SKM-1 (cell line): ENCODE results near the gene PACSIN2.
"Not testable (repeated sequence)": the region's sequence is repeated elsewhere in the genome, so short reads cannot be mapped to it uniquely, and the experiment has no call there.

ENCODE experiments used
- DNase-seq: peaks from one replicate; lab custom pipeline; 2025; ENCODE audit not compliant: unreplicated experiment; lab: John Stamatoyannopoulos, UW

Gene PACSIN2

DNA sequence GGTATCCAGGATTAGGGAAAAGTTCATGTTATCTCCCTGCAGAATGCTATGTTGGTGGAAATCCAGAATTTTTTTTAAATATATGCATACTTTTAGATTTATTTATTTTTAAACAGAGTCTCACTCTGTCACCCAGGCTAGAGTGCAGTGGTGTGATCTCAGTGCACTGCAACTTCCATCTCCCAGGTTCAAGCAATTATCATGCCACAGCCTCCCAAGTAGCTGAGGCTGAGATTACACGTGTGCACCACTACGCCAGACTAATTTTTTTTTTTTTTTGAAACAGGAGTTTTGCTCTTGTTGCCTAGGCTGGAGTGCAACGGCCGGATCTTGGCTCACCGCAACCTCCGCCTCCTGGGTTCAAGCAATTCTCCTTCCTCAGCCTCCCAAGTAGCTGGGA lies 2.6 kb downstream of the PACSIN2 start:
- DNase-seq: no peak

DNA sequence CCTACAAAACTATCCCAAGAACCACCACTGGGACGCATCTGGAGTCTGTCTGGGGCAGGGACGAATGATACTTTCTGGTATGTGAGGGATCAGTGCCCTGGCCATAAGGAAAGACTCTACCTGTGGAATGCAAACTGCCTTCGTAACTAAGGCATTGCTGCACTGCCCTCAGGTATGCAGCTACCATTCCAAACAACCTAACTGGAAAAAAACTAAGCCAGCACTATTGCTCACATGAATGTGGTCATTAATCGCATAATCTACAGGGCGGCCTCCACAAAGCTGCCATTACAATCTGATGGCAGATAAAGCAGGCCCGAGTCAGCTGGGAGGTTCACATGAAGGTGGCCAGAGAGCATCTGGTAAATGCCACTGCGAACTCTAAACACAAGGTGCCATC lies 3.9 kb downstream of the PACSIN2 start:
- DNase-seq: no peak

DNA sequence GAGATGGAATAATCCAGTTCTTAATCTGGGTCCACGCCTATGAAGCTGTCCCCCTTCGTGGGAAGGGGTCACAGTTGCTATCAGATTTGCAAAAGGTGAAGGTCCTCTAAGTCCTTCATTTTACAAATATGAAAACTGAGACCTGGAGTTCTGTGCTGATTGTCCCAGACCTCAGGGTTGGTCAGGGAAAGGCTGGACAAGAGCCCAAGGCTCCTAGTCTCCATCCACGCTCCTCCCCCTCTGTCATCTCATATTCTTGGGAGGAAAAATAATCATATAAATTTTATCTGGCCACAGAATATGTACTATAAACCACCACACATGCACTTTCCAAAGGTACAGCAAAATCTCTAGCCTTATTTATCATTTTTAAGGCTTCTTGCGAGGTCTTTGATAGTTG lies 5.5 kb downstream of the PACSIN2 start:
- no peak for DNase-seq

DNA sequence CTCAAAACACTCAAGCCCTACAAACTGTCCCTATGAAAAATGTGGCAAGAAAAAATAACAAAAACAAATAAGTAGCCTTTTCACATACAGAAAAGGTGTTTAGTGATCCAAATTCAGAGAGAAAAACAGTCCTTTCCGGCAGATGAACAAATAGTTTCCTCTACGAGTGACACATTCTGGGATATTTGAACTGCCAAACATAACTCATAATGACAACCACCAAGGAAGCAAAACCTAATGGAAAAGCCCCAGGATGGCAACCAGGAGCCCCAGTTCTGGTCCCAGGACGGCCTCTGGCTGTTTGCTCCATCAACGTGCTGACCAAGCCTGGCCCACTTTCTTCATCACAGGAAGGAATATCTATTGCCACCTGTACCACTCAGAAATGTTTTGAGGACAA lies 6.0 kb downstream of the PACSIN2 start:
- DNase-seq: no peak

DNA sequence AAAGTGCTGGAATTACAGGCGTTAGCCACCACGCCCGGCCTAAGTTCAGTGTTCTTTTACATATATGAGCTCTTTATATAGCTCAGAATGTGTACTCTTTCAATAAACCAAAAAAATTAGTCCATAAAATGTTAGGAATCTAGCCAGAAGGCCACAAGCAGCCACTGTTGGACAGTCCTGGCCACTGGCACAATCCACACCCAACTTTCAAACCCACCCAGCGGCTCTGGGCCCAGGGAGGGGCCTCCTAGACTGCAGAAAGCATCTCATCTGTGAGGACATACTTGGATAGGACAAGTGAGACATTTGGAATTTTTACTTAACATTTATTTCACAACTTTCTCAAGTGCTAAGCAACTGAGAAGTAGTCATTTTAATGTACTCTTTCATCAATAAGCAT lies 6.4 kb downstream of the PACSIN2 start:
- no peak for DNase-seq

DNA sequence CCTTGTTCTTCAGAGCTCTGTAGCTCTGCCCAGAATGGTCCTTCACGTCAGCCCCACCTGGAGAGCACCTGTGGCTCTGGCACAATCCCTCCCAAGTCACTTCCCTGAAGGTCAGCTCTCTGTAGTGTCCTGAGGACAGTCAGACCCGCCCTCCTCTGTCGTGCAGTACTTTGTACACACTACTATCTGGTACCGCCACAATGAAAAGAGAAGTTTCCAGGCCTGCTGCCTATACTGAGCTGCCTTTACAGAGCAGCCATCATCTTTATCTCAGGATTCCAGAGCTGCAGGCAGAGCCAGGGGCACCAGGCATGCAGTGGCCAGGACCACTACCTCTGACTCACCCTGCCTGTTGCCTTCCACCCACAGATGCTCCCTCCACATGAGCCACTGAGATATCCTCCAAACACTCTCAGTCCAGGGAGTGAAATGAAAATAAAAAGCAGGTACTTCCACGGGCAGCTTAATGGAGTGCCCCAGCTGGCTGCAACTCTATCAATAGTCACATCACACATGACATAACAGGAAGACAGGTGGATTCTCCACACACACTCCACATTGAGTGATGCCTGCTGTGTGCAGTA lies 7.3 kb downstream of the PACSIN2 start:
- no peak for DNase-seq

DNA sequence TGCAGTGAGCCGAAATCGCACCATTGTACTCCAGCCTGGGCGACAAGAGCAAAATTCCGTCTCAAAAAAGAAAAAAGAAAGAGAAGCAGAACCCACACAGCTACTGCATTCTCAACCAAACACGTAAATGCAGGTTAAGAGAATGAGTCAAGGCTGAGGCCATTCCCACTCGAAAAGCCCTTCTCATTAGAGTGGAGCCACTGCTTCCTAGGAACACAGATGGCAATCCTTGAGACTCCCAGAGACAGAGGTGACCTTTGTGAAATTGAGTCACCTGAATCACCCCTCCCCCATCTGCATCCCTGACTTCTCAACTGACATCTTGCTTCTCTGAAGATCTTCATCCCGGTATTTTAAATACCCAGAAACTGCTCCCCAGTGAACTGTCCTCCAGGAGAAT lies 8.2 kb downstream of the PACSIN2 start:
- no peak for DNase-seq

DNA sequence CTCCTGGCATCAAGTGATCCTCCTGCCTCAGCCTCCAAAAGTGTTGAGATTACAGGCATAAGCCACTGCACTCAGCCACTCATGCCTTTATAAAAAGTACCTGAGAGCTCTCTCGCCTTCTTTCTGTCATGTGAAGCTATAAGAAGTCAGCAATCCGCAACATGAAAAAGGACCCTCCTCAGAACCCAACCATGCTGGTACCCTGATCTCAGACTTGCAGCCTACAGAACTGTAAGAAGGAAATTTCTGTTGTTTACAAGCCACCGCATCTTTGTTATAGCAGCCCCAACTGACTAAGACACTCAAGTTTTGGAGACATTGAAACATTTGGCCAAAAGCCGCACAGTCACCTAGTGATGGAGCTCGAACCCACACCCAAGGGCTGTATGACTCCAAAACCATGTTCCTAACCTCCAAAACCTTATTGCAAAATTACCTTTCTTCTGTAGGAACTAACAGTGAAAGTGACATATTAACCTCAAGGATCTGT lies 8.9 kb downstream of the PACSIN2 start:
- DNase-seq: no peak

DNA sequence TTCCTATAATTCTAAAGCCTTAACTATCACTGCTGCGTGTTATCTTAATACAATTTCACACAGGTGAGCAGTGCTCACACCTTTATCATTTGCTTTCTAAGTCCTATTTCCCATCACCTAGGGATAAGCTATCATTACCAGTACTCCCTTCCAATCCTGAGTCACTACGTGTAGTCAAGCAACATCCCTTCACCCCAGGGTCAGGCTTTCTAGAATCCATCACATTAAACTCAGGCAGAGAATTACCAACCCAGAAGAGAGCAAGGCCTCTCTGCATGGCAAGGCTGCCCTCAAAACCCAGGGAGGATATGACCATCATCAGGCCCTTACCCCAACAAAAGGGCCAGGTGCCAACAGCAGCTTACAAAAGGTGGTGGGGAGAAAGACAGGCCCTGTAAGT lies 9.8 kb downstream of the PACSIN2 start:
- DNase-seq: no peak

DNA sequence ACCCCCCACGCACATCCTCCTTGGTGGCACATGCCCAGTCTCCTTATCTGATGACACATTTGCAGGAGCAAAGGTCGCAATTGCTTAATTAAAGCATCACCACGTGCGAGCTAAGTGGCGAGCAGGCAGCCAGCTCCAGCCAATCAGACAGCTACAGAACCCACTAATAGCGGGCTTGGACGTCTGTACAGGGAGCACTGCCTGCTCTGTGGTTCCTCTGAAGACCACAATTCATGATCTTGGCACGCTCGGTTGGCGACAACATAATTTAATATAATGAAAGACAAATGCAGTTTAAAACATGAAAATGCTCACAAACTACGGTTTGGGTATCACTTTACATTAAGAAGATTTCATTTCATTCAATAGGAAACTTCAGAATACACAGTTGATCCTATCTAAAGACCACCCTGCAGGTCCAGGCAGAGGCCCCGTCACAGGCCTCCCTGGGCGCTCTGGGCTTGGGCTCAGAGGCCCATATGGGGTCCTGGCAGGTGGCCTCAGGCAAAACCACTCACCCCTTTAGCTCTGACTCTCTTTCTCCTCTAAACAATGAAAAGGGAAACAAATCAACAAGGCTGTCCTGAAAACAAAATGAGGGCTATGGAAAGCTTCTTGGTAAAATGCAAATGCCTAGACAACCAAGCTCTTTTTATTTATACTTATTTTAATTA lies 10.4 kb downstream of the PACSIN2 start:
- DNase-seq: no peak

DNA sequence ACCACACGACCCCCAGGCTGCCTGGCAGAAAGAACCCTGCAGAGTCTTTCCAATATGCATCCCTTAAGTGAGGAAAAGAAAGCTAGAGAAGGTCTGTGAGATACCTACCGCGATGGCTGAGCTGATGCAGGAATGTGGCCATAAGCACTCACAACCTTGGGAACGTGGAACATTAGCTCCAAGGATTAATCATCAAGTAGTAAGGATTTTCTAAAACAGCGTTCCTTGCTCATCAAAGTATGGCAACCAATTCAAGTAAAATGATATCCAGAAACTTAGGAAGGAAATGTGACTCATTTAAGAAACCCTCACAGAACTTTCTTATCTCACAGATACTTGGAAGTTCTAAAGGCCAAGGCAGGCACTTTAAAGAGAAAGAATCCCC lies 12.8 kb downstream of the PACSIN2 start:
- DNase-seq: no peak

DNA sequence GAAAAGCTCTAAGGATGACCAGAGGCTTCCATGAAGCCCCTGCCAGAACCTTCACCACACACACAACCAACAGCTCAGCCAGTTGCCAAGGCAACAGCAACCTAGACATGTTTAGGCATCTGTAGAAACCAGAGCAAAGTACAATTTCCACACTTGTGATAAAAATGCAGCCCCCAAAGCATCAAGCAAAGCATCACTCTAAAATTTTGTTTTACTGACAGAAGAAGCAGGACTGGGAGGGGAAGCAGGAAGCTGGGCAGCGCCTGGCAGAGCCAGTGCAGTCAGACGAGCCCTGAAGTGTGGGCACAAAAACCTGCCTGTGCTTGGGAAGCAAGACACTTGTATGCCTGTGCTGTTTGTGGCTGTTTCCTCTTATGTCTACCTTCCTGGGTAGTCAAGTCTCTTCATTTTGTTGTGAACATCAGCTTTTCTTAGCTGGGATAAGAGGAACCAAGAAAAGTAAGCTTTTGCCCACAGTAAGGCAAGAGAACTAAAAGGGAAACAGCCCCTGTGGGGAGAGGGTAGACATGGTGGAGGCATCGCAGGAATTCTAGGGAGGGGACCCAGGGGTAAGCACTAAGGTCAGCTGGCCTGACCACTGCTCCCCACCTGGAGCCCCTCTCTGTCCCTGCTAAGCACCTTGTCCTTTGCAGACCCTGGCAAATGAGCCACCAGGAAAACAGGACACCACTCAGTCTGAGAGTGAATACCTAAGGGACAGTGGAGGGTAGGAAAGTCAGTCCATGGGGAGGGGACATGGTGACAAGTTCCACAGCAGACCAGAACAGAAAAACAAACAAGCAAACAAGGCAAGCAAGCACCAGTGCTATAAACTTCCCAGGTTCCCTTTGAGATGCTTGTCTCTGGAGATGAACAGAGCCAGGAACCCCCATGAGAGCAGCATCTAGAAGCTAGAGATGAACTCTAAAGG lies 13.4 kb downstream of the PACSIN2 start:
- DNase-seq: peak; percentile 41

DNA sequence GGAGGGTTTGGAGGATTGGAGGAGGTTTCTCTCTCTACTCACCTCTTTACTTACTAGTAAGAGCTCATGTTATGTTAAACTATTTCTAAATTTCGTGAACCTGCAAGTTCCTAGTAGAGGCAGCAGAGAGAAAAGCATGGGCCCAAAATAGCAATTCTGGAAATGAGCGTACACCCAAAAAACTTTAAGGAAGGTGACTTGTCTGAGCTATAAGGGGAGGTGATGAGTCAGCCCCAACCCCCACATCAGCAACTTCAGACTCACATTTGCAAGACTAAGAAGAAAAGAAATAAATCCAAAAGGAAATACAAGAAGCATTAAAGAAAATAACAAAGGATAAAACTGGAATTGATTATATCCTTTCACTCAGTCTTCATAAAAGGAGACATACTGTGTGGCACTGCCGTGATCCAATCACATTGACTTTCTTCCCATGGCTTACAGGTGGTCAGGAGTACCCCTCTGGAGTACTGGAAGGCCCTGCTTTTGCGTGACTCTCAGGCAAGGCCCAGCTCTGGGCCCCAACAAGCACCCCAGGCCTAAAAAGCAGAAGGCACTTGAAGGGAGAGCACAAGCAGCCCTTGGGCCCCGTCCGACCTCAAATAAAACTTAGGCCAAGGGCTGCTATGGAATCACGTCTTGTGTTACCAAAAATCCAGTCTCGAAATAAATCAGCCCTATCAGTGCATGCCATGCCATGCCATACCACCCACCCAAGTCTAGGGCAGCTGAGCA lies 14.3 kb downstream of the PACSIN2 start:
- DNase-seq: no peak

DNA sequence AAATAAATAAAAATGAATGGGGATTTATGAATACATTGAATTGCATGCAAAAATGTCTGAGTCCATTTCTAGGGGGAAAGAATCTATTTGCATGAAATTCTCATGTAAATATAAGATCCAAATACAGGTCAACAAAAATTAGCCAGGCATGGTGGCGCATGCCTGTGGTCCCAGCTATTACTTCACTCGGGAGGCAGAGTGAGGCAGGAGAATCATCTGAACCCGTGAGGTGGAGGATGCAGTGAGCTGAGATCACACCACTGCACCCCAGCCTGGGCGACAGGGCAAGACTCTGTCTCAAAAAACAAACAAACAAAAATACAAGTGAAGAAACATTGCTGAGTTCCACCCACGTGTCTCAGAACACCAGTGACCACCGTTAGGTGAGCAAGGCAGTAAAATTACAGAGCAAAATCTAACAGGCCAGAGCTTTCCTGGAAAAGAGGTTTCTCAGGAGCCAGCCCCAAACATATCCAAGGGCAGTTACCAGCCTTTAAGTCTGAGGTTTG lies 17.3 kb downstream of the PACSIN2 start:
- DNase-seq: no peak

DNA sequence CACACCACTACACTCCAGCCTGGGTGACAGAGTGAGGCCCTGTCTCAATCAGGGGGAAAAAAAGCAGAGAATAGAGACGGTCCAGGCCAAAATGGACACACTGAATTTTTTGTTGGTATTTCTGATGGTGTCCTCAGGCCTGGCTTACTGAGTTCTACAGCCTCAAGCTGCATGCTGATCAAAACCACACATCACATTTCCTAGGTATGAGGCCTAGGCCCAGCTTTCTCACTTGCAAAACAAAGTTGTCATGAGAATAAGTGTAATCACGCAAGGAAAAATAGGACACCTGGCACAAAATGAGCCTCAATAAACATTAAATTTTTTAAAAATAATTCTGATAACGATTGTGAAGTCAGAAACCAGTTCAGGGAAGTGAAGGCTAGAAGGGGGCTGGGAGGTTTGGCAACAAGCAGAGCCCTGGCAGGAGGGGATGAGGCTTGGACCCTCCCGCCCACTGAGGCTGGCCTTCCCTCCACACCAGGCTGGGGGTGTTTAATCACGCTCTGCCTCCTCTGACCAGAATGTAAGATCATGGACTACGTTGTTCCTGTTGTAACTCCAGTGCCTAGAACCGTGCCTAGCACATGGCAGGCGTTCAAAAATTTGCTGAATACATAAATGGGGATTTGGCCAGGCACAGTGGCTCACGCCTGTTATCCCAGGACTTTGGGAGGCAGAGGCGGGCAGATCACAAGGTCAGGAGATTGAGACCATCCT lies 18.1 kb downstream of the PACSIN2 start:
- no peak for DNase-seq

DNA sequence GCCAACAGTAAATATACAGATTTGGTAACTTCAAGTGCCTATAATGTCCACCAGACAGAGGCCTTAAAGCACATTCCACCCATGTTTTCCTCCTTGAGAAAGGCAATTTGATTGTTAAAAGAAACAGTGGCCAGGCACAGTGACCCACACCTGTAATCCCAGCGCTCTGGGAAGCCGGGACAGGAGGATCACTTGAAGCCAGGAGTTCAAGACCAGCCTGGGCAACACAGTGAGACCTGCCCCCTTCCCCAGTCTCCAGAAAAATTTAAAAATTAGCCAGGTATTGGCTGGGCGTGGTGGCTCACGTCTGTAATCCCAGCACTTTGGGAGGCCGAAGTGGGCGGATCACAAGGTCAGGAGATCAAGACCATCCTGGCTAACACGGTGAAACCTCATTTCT lies 19.3 kb downstream of the PACSIN2 start:
- not testable (repeated sequence) for DNase-seq

DNA sequence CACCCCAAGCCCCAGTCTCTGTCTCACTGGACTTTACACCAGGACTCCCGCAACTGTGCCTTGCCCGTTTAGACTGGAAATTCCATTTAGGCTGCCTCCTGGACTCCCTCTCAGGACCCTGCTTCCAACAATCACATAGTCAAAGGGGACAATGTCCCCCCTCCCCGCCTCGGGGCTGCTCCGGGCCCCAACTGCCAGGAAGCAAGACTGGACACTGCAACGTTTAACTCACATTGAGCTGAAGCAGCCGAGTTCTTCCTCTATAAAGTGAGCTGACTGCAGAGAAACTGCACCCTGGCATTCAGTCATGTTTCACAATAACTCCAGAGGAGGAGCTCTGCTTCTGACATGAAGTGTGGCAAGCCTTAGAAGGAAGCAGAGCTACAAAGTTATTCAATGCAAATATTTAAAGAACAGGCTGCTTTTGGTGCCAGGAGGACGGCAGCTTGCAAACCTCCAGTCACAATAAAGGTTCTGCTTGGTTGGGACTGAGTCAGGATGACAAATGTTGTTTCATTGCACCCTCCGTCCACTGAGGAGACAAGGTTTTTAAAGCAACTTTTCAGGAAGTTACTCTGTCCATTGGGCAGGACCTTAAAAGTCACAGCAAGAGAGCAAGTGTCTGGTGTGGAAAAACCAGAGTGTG lies 19.9 kb downstream of the PACSIN2 start:
- peak; percentile 97 for DNase-seq

DNA sequence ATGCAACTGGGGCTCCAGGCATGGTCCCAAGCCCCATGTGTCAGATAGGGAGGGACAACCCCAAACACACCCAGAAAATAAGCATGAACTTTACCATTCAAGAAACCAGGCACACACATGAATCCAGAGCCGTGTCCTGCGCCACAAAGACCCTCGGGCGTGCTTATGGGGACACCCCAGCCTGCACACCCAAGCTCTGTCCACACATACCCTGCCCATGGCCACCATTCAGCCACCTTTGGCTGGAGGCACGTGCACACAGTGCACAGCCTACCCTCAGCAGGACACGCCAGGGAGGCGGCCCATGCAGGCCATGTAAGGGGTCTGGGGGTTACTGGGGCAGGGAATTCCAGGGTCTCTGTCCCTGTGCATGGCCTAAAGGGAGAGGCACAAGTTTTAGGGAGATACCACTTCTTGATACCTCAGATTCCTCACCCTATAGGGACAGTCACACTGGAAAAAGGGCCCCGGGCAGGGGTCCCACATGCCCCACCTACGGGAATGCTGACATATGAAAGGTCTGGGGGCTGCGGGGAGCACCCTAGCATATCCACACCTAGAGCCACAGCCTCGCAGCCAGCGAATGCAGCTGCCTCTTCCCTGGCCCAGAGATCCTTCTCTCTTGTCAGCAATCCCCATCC lies 20.6 kb downstream of the PACSIN2 start:
- DNase-seq: no peak

DNA sequence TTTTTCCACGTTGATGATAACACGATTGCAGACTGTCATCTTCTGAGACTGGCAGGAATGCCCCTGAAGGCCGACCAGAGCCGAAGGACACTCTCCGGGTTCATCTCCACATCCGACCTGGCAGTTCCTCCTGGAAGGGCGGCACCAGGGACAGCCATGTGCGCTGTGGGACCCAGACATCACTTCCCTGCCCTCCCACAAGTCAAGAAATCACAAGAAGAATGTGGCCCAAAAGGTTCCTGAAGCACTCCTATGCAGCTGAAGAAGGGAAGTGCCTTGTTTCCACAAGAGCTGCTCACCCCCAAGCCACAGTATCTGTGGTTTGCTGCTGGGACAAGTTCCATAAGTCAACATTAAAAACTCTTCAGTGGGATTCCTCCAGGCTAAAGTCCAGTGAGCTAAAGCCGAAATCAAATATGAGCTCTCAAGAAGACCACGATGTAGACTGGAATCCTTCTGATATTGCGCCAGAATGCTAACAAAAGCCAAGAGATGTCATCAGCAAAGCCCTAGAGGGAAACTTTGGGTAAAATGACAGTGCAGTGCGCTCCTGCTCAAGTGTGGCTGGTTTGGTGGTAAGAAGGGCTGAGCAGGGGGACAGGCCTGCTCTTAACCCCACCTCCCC lies 21.2 kb downstream of the PACSIN2 start:
- no peak for DNase-seq
